ENCODE data around the gene KCTD15. TPM values are rescaled to one million over a fixed set of nuclear protein-coding genes. Genes with fewer than 3 reads are reported as not detected.

The KCTD15 gene
- total RNA-seq, 2 donors from 2014 or later: 13.8 to 14.0 TPM

DNA sequence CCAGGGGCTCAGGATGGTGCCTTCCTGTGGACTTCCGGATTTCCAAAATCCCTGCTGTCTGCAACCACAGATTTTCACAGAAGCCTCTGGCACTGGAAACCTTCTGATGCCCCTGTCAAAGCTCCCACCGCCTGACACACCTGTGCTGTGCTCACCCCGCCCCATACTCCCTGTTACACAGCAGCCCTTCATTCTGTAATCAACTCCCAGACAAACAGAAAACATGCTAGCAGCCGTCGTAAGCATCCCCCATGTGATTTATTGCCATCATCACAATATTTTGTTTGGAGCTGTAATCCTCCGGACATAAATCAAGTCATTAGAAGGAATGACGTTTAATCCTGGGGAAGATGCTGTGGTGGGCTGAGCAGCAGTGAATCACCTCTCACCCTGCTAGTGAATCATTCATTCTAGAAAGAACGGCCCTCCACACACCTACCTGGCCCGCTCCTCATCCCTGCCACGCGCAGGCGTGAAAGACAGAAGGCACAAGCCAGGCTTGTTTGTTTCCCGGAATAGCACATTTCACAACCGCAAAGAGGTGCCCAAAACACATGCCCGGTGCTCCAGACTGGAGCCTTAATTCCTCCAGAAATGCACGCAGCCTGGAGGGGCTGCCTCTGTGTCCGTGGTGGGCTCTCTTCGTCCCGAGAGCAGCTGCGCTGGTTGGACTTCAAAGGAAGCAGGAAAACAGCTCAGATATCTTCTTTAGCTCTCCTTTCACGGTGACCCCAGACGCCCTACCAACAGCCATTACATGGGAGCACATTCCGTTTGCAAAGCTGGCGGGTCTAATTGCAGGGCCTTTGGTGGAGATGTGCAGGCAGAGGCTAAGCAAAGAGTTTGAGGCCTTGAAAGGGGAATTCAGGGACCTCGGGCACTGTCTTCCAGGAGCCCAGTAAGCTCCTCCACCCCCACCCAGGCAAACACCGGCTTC lies 41.3 kb upstream of the KCTD15 start:
- intact Hi-C loops (cut with DNase I): no loop called here
- Histone ChIP-seq H3K27me3 (no peaks in the 10 kb centered on the region), H3K4me3 (no peak overlapping the region), H3K27ac (no peak overlapping the region), H3K9ac (ENCODE audit: low read depth in 2 of 2, low read length in 2 of 2) (no peak overlapping the region), H3K36me3 (no peaks in the 10 kb centered on the region), H3K4me1 (no peaks in the 10 kb centered on the region), H3K9me3 (no peaks in the 10 kb centered on the region)
- TF ChIP-seq, protein P1, sequence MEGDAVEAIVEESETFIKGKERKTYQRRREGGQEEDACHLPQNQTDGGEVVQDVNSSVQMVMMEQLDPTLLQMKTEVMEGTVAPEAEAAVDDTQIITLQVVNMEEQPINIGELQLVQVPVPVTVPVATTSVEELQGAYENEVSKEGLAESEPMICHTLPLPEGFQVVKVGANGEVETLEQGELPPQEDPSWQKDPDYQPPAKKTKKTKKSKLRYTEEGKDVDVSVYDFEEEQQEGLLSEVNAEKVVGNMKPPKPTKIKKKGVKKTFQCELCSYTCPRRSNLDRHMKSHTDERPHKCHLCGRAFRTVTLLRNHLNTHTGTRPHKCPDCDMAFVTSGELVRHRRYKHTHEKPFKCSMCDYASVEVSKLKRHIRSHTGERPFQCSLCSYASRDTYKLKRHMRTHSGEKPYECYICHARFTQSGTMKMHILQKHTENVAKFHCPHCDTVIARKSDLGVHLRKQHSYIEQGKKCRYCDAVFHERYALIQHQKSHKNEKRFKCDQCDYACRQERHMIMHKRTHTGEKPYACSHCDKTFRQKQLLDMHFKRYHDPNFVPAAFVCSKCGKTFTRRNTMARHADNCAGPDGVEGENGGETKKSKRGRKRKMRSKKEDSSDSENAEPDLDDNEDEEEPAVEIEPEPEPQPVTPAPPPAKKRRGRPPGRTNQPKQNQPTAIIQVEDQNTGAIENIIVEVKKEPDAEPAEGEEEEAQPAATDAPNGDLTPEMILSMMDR (IDR thresholded peaks at IDR 0.05): no peak
- no peak for DNase-seq

DNA sequence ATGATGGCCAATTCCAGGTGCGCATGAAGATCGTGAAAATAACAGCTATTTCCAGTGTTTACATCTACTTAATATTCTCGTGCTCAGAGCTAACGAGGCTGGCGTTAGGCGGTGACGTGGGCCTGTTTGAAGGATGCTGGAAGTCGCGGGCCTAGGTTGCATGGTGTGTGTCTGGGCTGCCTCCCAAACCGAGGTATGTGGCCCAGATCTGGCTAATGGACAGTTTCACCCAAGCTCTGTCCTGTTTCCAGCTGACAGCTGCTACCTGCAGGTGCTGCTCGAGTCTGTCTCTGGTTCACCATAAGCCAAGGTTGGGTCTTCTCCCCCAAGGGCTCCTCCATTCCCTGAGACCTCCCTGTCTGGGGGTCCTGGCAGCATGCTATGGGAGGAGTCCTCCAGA lies 40.5 kb upstream of the KCTD15 start:
- TF ChIP-seq, protein P1 (IDR thresholded peaks at IDR 0.05): no peak
- no peak overlapping the region for H3K9ac ChIP-seq (ENCODE audit: low read depth in 2 of 2, low read length in 2 of 2)
- no peaks in the 10 kb centered on the region for H3K36me3 ChIP-seq
- no peak overlapping the region for H3K27ac ChIP-seq
- no peak overlapping the region for H3K4me3 ChIP-seq
- H3K4me1 ChIP-seq: no peaks in the 10 kb centered on the region
- no peaks in the 10 kb centered on the region for H3K27me3 ChIP-seq
- H3K9me3 ChIP-seq: no peaks in the 10 kb centered on the region
- DNase-seq: no peak
- intact Hi-C loops (cut with DNase I): no loop called here

DNA sequence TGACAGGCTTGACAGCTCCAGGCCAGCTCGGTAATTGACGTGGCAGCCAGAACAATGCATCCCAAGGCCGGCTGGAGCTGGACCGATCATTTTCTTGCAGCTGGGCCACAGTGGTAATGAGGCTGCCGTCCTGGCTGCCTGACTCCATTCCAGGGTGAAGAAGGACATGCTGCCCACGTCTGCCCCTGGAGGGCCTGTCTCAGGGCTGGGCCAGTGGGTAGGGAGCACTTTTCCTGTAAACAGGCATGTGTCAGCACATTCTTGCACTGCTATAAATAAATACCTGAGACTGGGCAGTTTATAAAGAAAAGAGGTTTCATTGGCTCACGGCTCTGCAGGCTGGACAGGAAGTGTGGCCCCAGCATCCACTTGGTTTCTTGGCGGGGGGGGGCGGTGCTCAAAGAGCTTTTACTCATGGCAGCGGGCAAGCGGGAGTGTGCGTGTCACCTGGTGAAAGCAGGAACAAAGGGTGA lies 38.1 kb upstream of the KCTD15 start:
- Histone ChIP-seq H3K9ac (ENCODE audit: low read depth in 2 of 2, low read length in 2 of 2) (no peak overlapping the region), H3K27me3 (no peaks in the 10 kb centered on the region), H3K9me3 (no peaks in the 10 kb centered on the region), H3K4me1 (no peaks in the 10 kb centered on the region), H3K4me3 (no peak overlapping the region), H3K27ac (no peak overlapping the region), H3K36me3 (no peaks in the 10 kb centered on the region)
- no peak for DNase-seq
- intact Hi-C loops (cut with DNase I): no loop called here
- TF ChIP-seq, protein P1 (IDR thresholded peaks at IDR 0.05): no peak

DNA sequence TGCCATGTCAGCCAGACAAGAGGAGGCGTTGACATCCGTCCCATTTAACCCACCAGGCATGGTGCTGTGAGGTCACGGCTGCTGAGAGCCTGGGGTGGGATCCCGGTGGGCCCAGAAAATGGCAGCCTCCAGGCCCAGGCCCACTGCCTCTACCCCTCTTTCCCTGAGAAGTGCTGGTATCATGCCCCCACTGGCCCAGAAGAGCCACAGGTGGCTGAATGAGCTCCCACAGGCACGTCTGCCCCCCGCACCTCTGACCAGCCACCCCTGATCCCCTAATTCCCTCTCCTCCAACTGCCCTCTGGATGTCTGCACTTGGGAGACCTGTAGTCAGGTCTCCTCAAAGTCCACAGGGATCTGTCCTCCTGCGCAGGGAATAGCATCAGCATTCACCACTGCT lies 37.3 kb upstream of the KCTD15 start:
- intact Hi-C loops (cut with DNase I): no loop called here
- Histone ChIP-seq H3K27ac (no peak overlapping the region), H3K9ac (ENCODE audit: low read depth in 2 of 2, low read length in 2 of 2) (no peak overlapping the region), H3K4me3 (no peak overlapping the region), H3K9me3 (no peaks in the 10 kb centered on the region), H3K36me3 (no peaks in the 10 kb centered on the region), H3K4me1 (no peaks in the 10 kb centered on the region), H3K27me3 (no peaks in the 10 kb centered on the region)
- TF ChIP-seq, protein P1 (IDR thresholded peaks at IDR 0.05): no peak
- no peak for DNase-seq

DNA sequence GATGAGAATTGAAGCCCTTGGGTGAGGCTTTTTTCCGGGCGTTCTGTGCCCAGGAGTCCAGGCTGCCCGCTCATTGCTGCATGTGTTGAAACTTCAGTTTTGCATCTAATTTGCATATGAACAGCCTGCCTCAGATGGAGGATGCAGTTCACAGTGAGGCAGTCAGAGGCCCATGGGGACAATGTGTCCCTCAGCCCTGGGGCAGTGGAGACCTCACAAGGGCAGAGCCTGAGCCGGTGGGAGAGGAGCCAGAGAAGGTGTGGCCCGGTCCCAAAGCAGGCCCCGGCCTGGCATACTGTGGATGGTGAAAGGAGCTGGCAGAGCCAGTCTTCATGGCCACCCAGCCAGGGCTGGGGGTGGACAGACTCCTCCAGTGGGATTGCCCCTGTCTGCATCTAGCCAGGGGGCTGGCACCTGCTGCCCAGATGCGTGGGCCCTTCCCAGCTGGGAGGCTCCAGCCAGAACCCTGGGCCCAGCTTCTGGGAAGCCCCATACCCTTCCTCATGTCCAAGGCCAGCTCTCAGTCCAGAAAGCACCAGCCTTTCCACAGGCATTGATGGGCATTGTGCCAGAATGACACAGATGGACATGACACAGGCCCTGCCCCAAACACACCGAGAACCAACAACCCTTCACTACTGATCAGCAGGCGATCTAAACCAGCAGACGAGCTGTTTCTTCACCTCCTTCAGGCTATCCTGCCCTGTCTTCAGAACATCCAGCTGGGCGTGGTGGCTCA lies 32.9 kb upstream of the KCTD15 start:
- H3K9me3 ChIP-seq: no peaks in the 10 kb centered on the region
- no peak overlapping the region for H3K9ac ChIP-seq (ENCODE audit: low read depth in 2 of 2, low read length in 2 of 2)
- no peaks in the 10 kb centered on the region for H3K27me3 ChIP-seq
- H3K4me3 ChIP-seq: no peak overlapping the region
- no peak for DNase-seq
- intact Hi-C loops (cut with DNase I): no loop called here
- H3K4me1 ChIP-seq: no peaks in the 10 kb centered on the region
- no peaks in the 10 kb centered on the region for H3K36me3 ChIP-seq
- TF ChIP-seq, protein P1 (IDR thresholded peaks at IDR 0.05): no peak
- no peak overlapping the region for H3K27ac ChIP-seq

Data from colonic mucosa (tissue), 4 donors.